Neuron (in vitro differentiated cells): Measurements from ENCODE around the gene FZD7.

Source experiments
- H2AFZ ChIP-seq: one replicate; pipeline ENCODE4 v1.6.1; 2013; ENCODE audit warnings: low read depth, mild to moderate bottlenecking, inconsistent platforms, low read length, moderate library complexity
- H3K27me3 ChIP-seq: one replicate; pipeline ENCODE4 v1.6.1; 2013; ENCODE audit warnings: low read length; ENCODE audit not compliant: insufficient read depth
- H3K36me3 ChIP-seq: one replicate; pipeline ENCODE4 v1.6.1; 2013; ENCODE audit warnings: low read length; ENCODE audit not compliant: insufficient read depth
- H3K4me1 ChIP-seq: one replicate; pipeline ENCODE4 v1.6.1; 2013; ENCODE audit warnings: low read length; ENCODE audit not compliant: insufficient read depth
- H3K4me3 ChIP-seq: 2 replicates; pipeline ENCODE4 v1.5.1; 2013; ENCODE audit warnings: mild to moderate bottlenecking, low read length, moderate library complexity
- H3K9me3 ChIP-seq: one replicate; pipeline ENCODE4 v1.6.1; 2013; ENCODE audit warnings: low read length

Gene FZD7

GRCh38 chr2:202001826-202002225 lies 31.8 kb upstream of the FZD7 start:
- H3K27me3 ChIP-seq: no peaks in the 10 kb centered on the region
- H3K4me1 ChIP-seq: peaks cover 8% of the 10 kb centered on the region
- no peaks in the 10 kb centered on the region for H3K36me3 ChIP-seq
- no peak overlapping the region for H2AFZ ChIP-seq
- no peaks in the 10 kb centered on the region for H3K9me3 ChIP-seq
- H3K4me3 ChIP-seq: no peak overlapping the region

DNA sequence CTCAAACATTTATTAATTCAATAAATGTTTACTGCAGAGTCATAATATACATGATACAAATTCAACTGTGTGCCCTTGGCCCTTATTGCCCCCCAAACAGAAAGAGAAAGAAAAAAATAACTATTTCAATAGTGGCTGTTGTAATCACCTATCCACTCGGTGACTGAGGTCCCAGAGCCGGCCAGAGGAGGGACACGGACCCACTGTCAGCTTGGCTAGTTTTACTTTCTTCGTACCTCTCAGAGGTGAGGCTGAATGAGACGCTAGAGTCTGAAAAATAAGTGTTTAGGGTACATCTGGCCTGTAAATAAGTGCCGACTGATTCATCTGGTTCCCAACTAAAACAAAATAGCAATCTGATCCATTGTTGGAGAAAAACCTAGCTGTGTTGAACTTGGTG lies 31.3 kb upstream of the FZD7 start:
- no peaks in the 10 kb centered on the region for H3K27me3 ChIP-seq
- no peak overlapping the region for H2AFZ ChIP-seq
- no peaks in the 10 kb centered on the region for H3K9me3 ChIP-seq
- H3K4me3 ChIP-seq: no peak overlapping the region
- no peaks in the 10 kb centered on the region for H3K36me3 ChIP-seq
- peaks cover 14% of the 10 kb centered on the region for H3K4me1 ChIP-seq

DNA sequence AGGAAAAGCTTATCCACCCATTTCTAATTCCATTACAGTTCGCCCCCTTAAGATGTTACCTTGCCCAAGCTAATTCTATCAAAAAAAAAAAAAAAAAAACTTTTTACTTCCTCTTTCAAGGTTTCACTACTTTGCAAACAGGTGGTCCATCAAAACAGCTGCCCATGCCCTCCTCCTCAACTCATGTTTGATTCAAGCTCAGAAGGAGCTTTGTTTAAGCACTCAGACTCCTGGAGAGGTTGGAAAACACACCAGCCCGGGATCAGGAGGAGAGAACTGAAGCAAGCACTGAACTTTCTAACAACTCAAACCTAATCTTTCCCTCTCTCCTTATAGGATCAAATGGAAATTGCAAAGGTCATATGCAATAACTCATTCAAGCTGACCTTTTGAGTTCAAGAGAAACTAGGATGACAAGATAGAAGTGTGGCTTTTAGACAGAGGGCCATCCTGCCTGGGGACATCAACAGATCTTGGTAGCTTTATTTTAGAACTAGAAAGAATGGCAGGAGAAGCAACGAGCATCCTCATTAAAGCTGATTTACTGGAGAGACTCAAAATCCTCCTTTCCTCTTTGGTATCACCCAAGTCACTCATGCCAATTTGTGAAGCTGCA lies 28.3 kb upstream of the FZD7 start:
- Histone ChIP-seq H3K9me3 (no peaks in the 10 kb centered on the region), H3K4me3 (no peak overlapping the region), H3K36me3 (no peaks in the 10 kb centered on the region), H3K27me3 (no peaks in the 10 kb centered on the region), H3K4me1 (peaks cover 30% of the 10 kb centered on the region), H2AFZ (no peak overlapping the region)

DNA sequence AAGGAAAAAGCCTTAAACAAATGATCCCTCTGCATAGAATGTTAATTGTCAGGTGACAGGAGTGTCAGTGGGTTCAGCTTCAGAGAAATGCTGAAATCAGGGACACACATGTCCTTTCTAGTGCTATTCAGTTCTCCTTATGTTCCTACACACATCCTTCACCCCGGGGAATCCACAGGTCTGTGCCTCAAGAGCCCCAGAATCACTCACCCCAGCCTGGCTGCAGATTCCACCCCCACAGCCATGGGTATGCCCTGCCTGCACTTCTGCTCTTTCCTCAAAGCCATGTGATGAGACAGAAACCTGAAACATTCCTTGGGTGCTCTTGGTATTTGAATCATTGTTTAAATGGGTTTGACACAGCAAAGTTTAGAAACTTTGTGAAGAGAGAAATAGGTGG lies 27.4 kb upstream of the FZD7 start:
- Histone ChIP-seq H3K9me3 (no peaks in the 10 kb centered on the region), H3K4me3 (no peak overlapping the region), H3K36me3 (no peaks in the 10 kb centered on the region), H2AFZ (no peak overlapping the region), H3K4me1 (peaks cover 30% of the 10 kb centered on the region), H3K27me3 (no peaks in the 10 kb centered on the region)

GRCh38 chr2:202007015-202007982 lies 26.4 kb upstream of the FZD7 start:
- Histone ChIP-seq H2AFZ (no peak overlapping the region), H3K36me3 (no peaks in the 10 kb centered on the region), H3K4me1 (peaks cover 30% of the 10 kb centered on the region), H3K9me3 (no peaks in the 10 kb centered on the region), H3K27me3 (no peaks in the 10 kb centered on the region), H3K4me3 (no peak overlapping the region)

GRCh38 chr2:202007983-202008354 lies 25.7 kb upstream of the FZD7 start:
- no peaks in the 10 kb centered on the region for H3K9me3 ChIP-seq
- H3K4me1 ChIP-seq: peaks cover 30% of the 10 kb centered on the region
- no peak overlapping the region for H2AFZ ChIP-seq
- H3K27me3 ChIP-seq: no peaks in the 10 kb centered on the region
- no peak overlapping the region for H3K4me3 ChIP-seq
- H3K36me3 ChIP-seq: no peaks in the 10 kb centered on the region

GRCh38 chr2:202009019-202009481 lies 24.6 kb upstream of the FZD7 start:
- H3K27me3 ChIP-seq: no peaks in the 10 kb centered on the region
- no peaks in the 10 kb centered on the region for H3K9me3 ChIP-seq
- H3K36me3 ChIP-seq: no peaks in the 10 kb centered on the region
- peak overlapping the region; percentile 19 for H3K4me3 ChIP-seq
- H3K4me1 ChIP-seq: peaks cover 30% of the 10 kb centered on the region
- H2AFZ ChIP-seq: peak overlapping the region; percentile 24

- Histone ChIP-seq H3K4me3 (no peak overlapping the region), H3K27me3 (no peaks in the 10 kb centered on the region), H2AFZ (no peak overlapping the region), H3K9me3 (no peaks in the 10 kb centered on the region), H3K36me3 (no peaks in the 10 kb centered on the region), H3K4me1 (peaks cover 30% of the 10 kb centered on the region)
Observed at GRCh38 chr2:202009581-202009980, 24.1 kb upstream of the FZD7 start.

DNA sequence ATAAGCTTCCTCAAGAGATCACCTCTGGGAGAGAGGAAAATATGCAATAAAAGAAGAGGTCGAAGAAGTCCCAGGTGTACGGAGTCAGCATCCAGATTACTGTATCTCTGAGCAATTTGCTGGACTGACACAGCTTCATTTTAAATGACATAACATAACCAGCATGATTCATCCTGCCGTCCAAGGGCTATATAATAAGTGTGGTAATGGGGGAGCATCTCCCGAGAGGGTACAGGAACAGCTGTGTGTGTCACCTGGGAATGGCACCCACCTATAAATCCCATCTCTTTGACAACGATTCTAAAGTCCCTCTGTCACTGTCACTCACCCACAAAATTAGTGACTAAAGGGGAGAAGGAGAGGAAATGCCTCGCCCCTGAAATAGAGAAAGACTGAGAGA lies 19.3 kb upstream of the FZD7 start:
- Histone ChIP-seq H3K36me3 (no peaks in the 10 kb centered on the region), H2AFZ (no peak overlapping the region), H3K9me3 (no peaks in the 10 kb centered on the region), H3K4me1 (peaks cover 6% of the 10 kb centered on the region), H3K4me3 (no peak overlapping the region), H3K27me3 (no peaks in the 10 kb centered on the region)

GRCh38 chr2:202014759-202015211 lies 18.9 kb upstream of the FZD7 start:
- Histone ChIP-seq H3K27me3 (no peaks in the 10 kb centered on the region), H3K9me3 (no peaks in the 10 kb centered on the region), H3K4me1 (peaks cover 2% of the 10 kb centered on the region), H3K36me3 (no peaks in the 10 kb centered on the region), H2AFZ (no peak overlapping the region), H3K4me3 (no peak overlapping the region)

DNA sequence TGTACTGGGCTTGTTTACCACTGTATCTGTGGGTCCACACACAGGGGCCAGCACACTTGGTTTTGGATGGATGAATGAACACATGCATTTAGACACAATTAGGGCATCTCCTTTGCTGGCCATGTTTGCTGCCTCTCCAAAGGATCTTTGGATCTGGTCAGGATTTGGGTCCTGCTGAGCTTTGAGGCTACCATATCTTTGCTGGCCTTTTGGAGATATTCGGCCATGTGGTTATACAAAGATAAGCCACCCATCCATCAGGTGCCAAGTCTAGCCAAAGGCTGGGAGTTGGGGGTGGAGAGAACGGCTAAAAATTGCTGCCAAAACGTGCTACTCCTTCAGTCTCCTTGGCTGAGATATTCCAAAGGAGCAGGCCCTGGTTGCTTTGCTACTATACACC lies 18.2 kb upstream of the FZD7 start:
- Histone ChIP-seq H3K9me3 (no peaks in the 10 kb centered on the region), H3K4me3 (no peak overlapping the region), H2AFZ (no peak overlapping the region), H3K4me1 (no peaks in the 10 kb centered on the region), H3K36me3 (no peaks in the 10 kb centered on the region), H3K27me3 (no peaks in the 10 kb centered on the region)

- Histone ChIP-seq H3K4me3 (no peak overlapping the region), H3K27me3 (no peaks in the 10 kb centered on the region), H2AFZ (no peak overlapping the region), H3K4me1 (no peaks in the 10 kb centered on the region), H3K9me3 (no peaks in the 10 kb centered on the region), H3K36me3 (no peaks in the 10 kb centered on the region)
Observed at GRCh38 chr2:202016579-202017227, 17.0 kb upstream of the FZD7 start.

DNA sequence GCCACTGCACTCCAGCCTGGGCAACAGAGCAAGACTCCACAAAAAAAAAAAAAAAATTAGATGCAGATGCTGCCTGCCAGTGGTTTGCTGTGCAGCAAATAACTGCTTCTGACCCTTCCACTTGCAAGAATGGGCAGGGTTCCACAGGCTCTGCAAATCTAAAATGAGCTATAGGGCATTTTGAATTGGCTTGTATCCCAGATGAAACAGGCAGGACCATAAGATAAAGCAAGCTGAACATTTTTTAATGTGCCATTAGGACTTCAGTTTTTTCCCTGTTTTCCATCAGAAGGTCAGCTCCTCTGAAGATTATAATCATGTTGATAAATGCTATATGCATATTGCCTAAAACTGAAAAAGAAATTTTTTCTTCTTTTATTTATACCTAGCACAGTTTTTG lies 15.7 kb upstream of the FZD7 start:
- no peak overlapping the region for H2AFZ ChIP-seq
- H3K4me1 ChIP-seq: peaks cover 3% of the 10 kb centered on the region
- H3K9me3 ChIP-seq: no peaks in the 10 kb centered on the region
- H3K36me3 ChIP-seq: no peaks in the 10 kb centered on the region
- H3K27me3 ChIP-seq: no peaks in the 10 kb centered on the region
- no peak overlapping the region for H3K4me3 ChIP-seq
